NCI-H1048 (cell line): ENCODE data around the gene RBM39.
"Not testable (repeated sequence)": the region's sequence is repeated elsewhere in the genome, so short reads cannot be mapped to it uniquely, and the experiment has no call there.

ENCODE experiments used
- DNase-seq: peaks from one replicate; lab custom pipeline; 2025; lab: John Stamatoyannopoulos, UW

The RBM39 gene

DNA sequence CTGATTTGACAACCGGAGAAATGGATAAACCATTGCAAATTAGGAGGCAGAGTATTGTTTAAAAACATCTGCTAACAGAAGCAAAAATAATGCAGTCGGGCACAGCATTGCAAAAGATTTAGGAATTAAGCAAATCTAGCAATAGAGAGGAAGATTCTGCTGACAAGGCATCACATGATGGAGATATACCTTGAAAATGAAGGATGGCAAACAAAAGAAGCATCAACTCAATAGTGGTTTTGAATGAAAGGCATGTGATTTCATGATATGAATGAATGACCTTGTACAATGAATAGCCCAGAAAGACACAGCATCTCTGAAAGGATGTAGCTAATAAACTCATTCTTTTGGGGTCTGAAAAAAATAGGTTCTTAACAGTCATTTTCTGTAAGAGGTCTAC lies 8.6 kb upstream of the RBM39 start:
- DNase-seq: no peak

DNA sequence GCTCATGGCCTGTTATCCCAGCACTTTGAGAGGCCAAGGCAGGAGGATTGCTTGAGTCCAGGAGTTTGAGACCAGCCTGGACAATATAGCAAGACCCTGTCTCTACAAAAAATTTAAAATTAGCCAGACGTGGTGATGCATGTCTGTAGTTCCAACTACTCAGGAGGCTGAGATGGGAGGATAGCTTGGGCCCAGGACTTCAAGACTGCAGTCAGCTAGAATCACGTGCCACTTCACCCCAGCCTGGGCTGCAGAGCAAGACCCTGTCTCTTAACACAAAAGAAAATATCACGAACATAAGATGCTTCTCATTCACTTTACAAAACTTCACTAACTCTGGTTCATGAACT lies 2.4 kb upstream of the RBM39 start:
- not testable (repeated sequence) for DNase-seq

DNA sequence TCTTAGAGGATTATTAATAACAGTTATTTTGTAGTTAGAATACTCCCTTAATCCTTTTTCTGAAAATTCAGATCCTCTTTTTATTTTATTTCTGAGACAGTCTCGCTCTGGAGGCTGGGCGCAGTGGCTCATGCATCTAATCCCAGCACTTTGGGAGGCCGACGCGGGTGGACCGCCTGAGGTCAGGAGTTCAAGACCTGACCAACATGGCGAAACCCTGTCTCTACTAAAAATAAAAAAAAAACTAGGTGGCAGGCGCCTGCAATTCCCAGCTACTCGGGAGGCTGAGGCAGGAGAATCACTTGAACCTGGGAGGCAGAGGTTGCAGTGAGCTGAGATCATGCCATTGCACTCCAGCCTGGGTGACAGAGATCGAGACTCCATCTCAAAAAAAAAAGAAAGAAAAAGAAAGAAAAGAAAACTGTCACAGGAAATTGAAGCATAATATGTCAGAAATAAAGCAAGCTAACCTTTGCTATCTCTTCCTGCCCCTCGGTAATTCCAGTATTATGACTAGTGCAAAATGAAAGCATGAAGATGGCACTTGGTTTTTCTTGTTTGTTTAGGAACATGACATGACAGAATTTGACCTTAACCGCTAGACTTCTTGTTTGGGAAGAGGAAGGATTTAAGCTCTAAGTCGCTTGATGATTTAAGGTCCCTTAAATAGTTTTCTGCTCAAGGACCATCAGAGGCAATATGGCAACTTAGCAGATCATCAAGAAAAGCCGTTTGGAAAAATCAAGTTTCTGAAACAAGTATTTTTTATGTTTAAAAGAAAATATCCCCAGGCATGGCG lies 1.8 kb upstream of the RBM39 start:
- no peak for DNase-seq

DNA sequence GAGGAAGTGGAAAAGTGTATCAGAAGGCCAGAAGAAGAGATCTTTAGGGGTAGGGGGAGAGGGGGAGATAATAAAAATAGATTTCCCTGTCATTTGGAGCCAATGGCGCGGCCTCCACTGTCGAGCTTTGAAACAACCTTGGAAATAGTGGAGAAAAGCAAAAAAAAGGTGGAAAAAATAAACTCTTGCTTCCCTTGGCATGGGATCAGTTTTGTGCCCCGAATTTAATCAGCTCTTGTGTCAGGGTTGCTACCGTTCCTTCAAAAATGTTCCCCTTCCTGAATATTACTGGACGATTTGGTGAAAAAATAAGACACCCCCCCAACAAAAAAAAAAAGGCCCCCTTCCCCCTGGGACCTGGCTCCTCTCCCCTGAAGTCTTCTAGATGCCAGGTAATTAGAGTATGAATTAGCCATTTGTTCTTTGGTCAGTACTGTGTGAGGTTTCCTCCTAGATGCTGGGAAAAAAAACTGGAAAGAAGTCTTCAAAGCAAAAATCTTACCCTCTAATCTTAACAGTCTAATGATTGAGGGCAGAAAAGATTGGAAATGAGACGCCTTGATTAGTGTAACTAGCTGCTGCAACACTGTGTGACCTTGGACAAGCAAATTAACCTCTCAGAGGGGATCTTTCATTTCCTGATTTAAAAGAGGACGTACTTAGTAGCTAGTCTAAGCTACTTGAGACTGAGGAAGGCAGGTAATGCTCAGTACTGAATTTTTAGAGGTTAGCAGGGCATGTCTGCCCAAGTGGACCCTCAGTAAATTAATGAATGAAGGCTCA lies 872 bp upstream of the RBM39 start:
- no peak for DNase-seq

DNA sequence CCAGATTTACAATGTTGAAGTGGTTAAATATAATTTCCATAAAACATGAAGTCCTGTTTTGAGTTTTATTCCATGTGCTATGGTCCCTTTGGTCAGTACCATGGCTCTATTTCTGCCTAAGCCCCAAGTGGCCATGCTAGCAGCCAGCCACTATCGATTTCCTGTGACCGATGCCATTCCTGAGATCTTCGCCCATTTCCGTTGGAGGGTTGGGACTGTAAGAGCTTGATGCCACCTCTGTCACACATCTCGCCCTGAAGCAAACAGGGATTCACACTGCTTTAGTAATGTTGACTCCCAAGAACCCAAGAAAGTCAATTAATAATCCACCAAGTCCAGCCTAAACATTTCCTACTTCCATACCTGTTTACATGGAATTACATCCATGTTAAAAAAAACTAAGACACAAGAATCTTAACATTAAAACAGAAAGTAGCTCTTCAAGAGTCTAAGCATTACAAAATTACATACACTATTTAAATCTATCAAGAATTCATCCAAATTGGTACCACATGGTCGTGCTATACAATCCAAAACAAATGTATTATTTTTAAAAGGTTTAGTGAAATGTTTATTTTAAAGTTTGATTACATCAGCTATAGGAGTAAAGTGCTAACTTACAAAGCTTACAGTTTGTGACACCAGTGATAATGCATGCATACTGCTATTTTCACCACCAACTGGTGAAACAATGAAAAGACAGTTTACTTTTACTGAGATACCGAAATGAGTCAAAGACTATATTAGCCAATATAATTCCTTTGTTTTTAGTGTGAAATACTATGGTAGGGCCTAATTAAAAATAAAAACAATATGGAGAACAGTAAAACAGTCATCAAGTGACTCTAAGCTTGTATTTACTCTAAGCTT lies 2.5 kb downstream of the RBM39 start:
- DNase-seq: no peak

DNA sequence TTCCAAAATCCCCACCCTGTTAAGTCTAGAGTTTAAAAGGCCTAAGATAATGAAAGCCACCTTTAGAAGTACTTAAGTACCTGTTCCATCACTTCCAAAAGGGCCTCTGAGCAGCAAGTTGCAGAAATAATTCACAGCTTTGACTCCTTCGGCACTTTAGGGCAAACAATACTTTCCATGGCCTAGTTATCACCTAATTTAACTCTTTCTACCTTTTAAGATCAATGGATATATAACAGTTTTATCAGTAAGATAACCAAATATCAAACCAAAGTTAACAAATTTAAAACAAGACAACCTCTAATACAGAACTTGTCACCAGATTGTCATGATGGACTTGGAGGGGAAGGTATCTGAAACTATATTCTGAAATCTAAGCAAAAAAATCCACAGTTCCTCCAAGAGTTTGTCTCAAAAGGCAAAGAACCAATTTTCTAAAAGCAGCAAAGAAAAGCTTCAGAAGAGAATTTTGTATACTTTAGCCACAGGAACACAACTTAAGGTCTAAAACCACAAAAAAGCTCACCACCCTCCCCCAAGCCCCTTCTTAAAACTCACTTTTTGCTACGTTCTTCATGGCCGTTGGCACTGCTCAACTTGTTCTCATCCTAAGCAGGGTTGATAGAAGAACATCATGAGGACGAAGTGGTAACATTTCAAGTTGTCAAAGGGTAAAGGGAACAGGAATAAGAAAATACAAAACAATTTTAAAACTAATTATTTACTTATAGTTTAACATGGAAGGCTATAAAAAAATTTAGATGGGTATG lies 3.5 kb downstream of the RBM39 start:
- no peak for DNase-seq

DNA sequence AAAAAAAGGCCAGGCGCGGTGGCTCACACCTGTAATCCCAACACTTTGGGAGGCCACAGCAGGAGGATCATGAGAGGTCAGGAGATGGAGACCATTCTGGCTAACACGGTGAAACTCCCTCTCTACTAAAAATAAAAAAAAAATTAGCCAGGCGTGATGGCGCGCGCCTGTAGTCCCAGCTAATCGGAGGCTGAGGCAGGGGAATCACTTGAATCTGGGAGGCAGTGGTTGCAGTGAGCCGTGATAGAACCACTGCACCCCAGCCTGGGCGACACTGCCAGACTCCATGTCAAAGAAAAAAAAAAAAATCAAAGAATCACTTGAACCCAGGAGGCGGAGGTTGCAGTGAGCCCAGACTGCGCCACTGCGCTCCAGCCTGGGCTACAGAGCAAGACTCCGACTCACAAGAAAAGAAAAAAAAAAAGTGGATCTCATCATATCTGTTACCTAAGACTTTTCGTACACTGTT lies 4.2 kb downstream of the RBM39 start:
- DNase-seq: no peak

DNA sequence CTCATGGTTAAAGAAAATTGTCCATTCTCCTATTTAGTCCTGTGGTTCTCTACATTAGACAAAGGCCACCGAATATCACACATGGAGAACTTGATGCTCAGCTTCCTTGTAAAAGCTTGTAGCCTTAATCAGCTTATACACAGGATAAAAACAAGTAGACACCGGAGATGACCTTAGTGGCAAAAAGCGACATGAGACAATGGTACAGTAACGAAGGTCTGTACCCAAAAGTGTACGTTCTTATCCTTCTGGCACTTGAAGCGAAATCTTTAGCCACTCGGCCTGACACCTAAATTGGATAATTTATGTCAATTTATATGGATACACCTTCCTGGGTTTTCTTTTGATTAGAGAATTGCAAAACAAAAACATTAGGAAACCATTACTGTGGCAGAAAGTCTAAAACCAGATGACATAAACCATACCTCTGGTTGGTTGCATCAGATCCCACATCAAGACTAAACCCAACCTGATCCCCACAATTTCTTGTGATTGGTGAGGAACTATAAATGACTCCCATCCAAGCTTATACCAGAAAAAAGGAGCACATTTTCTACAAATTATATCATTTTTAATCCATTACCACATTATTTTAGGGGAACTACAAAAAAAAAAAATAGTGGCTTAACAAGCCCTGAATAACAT lies 6.1 kb downstream of the RBM39 start:
- no peak for DNase-seq

DNA sequence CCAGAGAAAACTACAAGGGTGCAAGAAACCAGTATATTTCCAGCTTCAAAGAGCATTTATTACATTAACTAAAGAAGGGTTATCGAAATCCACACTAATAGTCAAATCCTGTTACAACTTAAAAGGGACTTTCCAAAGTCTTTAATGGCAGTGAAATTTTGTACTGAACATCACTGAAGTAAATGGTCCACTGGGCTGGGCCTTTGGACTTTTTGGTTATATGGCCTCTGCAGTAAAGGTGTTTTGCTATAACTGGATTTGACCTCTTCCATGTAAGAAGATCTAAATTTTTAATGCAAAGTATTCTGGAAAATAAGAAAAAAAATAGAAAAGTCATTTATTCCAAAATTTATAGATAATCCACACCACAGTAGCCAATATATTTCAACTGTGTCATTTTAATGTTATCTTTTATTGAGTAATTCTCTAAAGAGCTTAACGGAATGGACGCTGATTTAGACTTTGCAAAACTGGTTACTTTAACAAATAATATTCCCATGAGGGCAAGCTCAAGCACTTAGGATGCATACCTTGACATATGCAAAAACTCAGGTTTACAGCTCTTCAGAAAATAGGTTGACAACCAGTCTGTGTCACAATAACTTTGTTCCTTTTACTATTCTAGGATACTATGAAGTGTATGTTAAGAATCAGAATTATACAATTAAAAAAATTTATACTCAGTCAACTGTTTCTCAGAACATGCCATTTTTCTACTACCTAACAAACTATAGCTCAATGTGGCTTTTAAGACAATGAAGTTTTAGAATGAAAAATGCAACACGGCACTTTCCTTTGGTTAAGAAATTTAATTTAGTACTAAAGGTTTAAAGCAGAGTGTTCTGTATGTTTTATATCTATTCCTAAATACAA lies 7.0 kb downstream of the RBM39 start:
- no peak for DNase-seq

DNA sequence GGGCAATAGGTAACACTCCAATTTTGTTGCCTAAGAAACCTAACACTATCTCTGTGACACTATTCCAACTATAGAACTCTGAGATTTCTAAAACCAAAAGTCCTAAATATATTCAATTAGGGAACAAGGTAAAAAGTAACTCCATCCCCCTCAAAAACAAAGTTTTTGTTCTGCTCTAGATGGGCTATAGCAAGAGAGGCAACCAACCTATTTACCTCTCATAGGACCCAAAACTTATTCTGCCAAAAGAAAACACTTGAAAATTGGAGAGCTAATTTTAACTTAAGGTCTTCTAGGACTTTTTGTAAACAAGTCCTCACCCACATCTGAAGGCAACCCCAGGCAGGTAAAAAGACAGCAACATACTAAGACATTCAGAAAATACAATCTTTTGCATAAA lies 7.7 kb downstream of the RBM39 start:
- no peak for DNase-seq

DNA sequence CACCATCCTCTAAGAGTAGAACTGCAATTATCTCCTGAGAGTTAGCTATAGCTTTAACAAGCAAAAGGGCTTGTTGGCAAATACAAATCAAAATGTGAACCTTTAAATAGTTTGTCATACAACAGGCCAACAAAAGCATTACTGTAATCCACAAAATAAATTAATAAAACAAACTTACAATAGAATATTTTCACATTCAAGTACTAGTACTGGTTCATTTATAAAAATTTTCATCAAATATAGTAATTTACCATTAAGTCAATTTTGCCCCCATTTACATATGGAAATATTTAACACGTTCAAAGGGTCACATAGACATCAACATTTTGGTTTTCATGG lies 9.4 kb downstream of the RBM39 start:
- DNase-seq: no peak

DNA sequence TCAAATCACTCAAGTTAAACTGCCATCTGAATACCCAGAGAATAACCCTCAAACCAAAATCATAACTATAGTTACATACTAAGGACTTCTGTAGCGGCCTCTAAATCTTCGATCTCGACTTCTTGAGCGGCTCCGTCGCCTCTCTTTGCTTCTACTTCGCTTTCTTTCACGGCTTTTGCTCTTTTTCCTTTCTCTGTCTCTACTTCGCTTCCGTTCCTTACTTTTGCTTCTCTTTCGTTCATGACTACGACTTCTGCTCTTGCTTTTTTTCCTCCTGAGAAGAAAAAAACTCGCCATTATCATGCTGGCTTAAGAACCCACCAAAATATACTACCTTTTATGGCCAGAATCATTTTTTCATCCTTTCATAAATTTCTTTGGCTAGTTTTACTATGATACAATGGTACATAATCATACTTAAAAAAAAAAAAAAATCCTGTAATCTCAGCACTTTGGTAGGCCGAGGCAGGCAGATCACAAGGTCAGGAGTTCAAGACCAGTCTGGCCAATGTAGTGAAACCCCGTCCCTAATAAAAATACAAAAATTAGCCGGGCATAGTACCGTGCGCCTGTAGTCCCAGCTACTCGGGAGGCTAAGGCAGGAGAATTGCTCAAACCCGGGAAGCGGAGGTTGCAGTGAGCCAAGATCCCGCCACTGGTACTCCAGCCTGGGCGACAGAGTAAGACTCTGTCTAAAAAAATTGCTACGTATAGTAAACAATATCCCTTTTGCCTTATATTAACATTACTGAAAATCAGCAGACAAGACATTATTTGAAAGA lies 10.0 kb downstream of the RBM39 start:
- no peak for DNase-seq

DNA sequence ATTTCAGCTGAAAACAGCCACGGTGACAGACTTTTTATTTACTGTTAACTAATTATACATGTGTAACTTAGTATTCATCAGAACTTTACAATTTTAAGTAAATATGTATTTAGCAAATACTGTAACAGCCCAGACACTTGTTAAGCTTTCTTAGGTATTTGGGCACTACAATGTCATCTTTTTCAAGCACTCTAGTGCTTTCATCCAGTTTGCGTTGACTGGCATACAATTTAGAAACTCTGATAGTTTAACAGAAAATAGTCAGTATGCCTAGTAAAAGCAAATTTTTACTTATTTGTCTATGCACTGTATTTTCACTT lies 10.6 kb downstream of the RBM39 start:
- DNase-seq: no peak

DNA sequence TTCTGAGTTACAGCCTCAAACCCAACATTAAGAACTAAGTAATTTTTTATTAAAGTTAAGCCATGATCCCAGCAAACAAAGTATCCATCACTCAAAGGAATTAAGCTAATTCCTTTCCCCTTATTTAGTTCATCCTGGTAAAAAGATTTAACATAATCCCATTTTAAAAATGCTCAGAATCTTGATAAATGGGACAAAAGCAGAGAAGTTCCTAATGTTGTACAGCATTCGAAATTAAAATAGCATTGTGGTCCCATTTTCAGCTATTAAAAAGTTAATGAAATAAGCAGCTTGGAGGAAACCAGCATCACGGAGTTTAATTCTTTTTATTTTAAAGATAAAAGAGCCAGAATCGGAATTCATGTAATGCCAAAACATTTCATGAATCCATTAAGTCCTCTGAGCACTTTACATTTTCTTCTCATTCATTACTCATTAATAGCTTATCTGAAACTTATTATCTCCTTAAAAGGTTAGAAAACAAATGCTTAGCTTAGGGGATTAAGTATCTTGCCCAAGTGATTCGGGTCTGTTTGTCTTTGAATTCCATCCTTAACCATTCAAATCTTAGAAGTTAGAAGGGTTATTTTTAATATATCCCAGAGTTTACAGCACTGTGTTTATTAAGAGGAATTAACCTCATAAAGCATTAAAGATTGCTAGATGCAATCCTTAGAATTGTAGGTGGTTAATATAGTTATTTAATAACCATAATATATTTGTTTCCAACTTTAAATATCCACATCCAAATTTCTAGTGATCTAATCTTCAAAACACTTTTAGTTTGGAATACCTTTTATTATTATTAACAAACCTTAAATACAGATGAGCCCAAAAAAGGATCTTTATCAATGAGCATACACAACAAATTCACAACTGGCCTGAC lies 11.2 kb downstream of the RBM39 start:
- DNase-seq: no peak

DNA sequence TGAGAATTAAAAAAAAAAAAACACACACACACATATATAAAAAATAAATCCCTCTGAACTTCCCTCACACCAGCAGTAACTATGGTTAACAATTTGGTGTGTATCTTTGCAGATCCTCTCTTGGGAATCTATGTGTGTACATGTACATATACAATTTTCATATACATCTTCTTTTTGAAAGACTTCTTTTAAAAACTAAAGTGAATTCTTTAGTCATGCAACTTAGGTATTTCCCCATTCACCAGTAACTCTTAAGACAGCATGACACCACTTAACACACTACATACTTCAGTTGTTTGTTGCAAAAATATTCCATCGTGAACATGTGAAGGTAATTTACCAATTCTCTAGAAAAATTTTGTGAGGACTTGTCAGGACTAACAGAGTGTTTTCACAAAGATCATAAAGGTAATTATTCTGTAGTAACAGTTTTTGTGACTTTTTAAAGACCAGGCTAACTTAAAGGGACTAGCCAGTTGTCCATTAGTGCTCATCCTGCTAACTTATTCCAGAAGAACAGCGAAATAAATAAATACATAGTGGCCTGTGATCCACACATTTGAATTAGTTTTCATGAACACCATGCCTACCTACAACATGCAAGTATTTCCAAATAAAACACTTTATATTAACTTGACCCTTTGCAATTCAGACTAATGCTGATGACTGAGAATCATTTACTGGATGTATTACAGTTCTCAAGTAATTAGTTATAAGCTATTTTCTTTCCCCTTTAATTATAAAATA lies 12.1 kb downstream of the RBM39 start:
- no peak for DNase-seq

DNA sequence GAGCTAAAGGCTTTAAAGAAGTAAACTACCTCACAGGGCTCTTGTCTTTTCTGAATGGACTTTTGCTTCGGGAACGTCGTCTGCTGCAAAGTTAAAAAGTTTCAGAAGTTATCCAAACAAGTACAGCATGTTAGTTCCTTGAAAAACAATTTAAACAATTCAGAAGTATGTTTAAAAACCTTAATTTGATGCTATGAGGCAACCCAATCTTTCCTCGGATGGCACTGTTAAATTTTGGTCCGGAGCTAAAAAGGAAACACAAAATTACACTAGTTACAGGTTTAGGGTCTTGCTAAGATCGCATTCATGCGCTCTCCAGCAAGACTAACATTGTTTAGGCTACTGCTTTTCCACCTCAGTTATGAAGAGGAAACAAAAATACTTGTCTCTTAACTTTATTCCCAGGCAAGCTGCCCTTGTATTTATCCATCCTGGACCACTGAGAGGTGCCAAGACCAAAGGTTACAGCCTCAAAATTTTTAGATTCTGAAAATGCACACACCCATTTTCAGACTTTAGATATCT lies 12.7 kb downstream of the RBM39 start:
- no peak for DNase-seq

DNA sequence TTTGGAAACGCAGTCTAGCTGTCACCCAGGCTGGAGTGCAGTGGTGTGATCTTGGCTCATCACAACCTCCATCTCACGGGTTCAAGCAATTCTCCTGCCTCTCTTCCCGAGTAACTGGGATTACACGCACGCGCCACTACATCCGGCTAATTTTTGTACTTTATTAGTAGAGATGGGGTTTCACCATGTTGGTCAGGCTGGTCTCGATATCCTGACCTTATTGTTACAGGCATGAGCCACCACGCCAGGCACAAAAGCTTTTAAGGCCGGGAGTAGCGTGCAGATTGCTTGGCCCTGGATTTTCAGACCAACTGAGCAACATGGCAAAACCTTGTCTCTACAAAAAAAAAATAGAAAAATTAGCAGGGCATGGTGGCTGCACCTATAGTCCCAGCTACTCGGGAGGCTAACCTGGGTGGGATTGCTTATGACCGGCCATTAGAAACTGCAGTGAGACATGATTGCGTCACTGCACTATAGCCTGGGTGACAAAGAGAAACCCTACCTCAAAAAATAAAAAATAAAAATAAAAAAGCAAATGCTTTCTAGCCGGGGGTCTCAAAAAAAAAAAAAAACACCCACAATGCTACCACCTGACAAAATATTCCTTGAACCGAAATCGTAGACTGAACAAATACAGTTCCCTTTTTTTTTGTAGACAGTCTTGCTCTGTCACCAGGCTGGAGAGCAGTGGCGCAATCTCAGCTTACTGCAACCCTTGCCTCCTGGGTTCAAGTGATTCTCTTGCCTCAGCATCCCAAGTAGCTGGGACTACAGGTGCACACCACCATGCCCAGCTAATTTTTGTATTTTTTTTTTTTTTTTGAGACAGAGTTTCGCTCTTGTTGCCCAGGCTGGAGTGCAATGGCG lies 15.0 kb downstream of the RBM39 start:
- DNase-seq: no peak
